ENCODE results near the gene MBOAT2.
A peak's percentile ranks its signal among the peaks of the same experiment; 100 is the strongest.

The MBOAT2 gene

DNA sequence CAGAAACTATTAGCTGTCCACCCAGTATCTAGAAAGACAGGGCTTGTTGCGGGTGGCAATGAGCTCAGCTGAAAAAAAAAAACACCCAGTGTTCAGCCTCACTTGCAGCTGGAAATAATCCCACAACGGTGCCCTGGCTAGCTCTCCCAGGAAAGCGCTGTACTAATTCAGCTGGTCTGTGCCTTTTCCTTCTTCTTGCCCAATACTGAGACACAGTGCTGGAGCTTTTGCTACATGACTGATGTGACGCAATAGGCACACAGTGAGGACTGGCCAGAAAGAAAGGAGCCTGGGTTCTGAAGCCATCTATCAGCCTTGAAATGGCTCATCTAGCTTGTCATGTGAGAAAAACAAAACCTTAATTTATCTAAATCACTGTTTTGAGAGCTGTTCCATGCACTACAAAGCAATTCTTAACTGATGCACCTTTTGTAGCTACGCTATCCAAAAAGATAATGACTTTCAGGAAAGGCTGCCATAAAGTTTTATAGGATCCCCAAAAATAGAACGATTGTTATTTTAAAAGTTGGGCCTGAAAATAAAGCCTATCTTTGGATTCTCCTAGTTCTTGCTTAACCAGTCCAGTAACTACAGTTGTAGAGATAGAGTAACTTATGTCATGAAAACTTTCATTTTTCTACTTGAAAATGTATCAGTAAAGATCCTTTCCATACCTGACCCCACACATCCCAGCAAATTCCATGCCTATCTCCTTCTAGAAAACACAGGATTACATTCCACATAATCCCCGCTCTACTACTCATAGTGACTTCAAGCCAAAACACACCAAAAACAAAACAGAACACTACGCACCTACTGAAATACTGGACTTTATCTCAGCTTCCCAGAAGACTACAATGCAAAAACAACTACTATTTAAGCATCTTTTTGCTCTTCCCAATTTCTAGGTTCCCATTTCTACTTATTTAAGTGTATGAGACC, 181.9 kb downstream of the MBOAT2 start:
- DNase-seq (ENCODE audit: low read depth), result no peak

- no peak for DNase-seq (ENCODE audit: low read depth)
These were observed 183.5 kb downstream of the MBOAT2 start for GRCh38 chr2:8819948-8820347.

GRCh38 chr2:8819194-8819593, 184.3 kb downstream of the MBOAT2 start:
- DNase-seq (ENCODE audit: low read depth), result no peak

- DNase-seq (ENCODE audit: low read depth), result no peak
These were observed 186.3 kb downstream of the MBOAT2 start for GRCh38 chr2:8817221-8817620.

- DNase-seq (ENCODE audit: low read depth), result no peak
These were observed 196.4 kb downstream of the MBOAT2 start for GRCh38 chr2:8806885-8807704.

- DNase-seq (ENCODE audit: low read depth), result no peak
These were observed 197.9 kb downstream of the MBOAT2 start for GRCh38 chr2:8805278-8806210.

DNA sequence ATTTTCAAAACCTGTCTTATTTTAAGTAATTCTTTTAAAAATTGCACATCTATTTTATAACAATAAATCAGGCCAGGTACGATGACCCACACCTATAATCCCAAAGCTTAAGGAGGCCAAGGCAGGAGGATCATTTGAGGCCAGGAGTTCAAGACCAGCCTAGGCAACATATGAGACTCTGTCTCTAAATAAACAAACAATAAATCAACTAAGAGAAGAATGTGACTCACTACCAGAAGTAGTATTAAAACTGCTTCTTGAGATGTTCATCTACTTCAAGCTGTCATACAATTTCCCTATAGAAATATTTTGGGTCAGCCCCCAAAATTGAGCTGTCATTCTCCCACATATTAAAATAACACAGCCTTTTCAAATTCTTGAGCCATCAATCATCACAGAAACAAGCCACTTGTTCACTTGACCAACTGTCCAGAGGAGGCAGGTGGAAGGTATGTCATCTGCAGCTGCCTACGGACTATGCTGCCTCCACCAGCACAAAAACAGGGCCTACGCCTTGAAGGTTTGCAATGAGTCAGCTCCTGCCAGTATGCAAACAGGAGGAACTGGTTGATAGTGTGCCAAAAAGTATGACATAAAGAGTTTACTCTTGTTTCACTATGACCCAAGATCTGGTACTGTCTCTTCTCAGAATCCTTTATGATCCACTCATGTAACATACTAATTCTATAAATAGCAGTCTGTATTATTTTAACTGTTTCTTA, 199.7 kb downstream of the MBOAT2 start:
- peak; percentile 2 for DNase-seq (ENCODE audit: low read depth)

- DNase-seq (ENCODE audit: low read depth), result no peak
These were observed 200.7 kb downstream of the MBOAT2 start for GRCh38 chr2:8802741-8803140.
